ENCODE measurements around the gene ATP5MK. TPM values are rescaled to one million over a fixed set of nuclear protein-coding genes. Genes with fewer than 3 reads are reported as not detected.

ATP5MK gene
- total and polyA plus RNA-seq, 2 of the 8 experiments (the other 6 are each of a cell fraction or from before 2014, with no cell fraction given), result 280 to 312 TPM

- Histone ChIP-seq H3K27me3 (replicated peaks in 1 of 4; ENCODE audit: control insufficient read depth in 3 of 4, extremely low read depth in 1 of 4, insufficient read depth in 3 of 4, low read length in 3 of 4) (no peaks in the 10 kb centered on the region), H4K91ac (replicated peaks; ENCODE audit: insufficient read length, low read length) (no peak overlapping the region), H3K36me3 (ENCODE audit: control insufficient read depth in 2 of 4, insufficient read depth in 4 of 4, low read length in 3 of 4) (peaks cover 39 to 85% (median 75%) of the 10 kb centered on the region in 4 experiments), H2AFZ (ENCODE audit: low read length) (no peak overlapping the region), H3K56ac (replicated peaks; ENCODE audit: insufficient read length, low read depth, low read length) (no peak overlapping the region), H3K14ac (ENCODE audit: insufficient read length) (no peak overlapping the region), H2BK15ac (ENCODE audit: low read length) (no peak overlapping the region), H3K79me1 (ENCODE audit: low read depth, low read length) (no peaks in the 10 kb centered on the region; the same call in 1 of the 2 replicates), H4K5ac (ENCODE audit: insufficient read length, low read depth, low read length) (no peak overlapping the region), H2BK12ac (ENCODE audit: low read depth, low read length) (no peak overlapping the region), H2AK5ac (ENCODE audit: low read depth, low read length) (no peak overlapping the region), H3K27ac (ENCODE audit: low read depth, low read length) (no peak overlapping the region), H2BK120ac (replicated peaks; ENCODE audit: low read depth, low read length) (no peak overlapping the region), H3K23ac (ENCODE audit: insufficient read length) (no peak overlapping the region), H3K4me1 (replicated peaks in 1 of 4; ENCODE audit: control insufficient read depth in 3 of 4, insufficient read depth in 4 of 4, low read length in 3 of 4) (no peaks in the 10 kb centered on the region), H4K20me1 (replicated peaks in 1 of 2; ENCODE audit: control insufficient read depth in 1 of 2, insufficient read depth in 2 of 2, low read length in 2 of 2) (peaks cover 0 to 6% of the 10 kb centered on the region in 2 experiments), H4K8ac (ENCODE audit: extremely low read depth, insufficient read depth, low read length) (no peak overlapping the region), H2BK5ac (ENCODE audit: low read depth, low read length) (no peak overlapping the region), H3K23me2 (ENCODE audit: low read depth, low read length) (no peaks in the 10 kb centered on the region), H3K4ac (replicated peaks; ENCODE audit: insufficient read length, low read depth, low read length) (no peak overlapping the region), H3K18ac (ENCODE audit: extremely low read depth, low read length) (no peak overlapping the region), H3K4me3 (ENCODE audit: extremely low read depth in 1 of 4, insufficient read depth in 2 of 4, low read depth in 3 of 4, low read length in 4 of 4) (no peak overlapping the region), H3K4me2 (ENCODE audit: insufficient read depth in 1 of 2, low read depth in 2 of 2, low read length in 2 of 2) (no peak overlapping the region), H3K9ac (replicated peaks in 1 of 4; ENCODE audit: extremely low read depth in 1 of 4, low read depth in 3 of 4, low read length in 3 of 4) (no peak overlapping the region), H2BK20ac (ENCODE audit: low read length) (no peak overlapping the region), H3K9me3 (ENCODE audit: insufficient read depth in 2 of 2, low read depth in 1 of 2, low read length in 1 of 2) (no peaks in the 10 kb centered on the region), H3K79me2 (ENCODE audit: control insufficient read depth in 1 of 2, insufficient read depth in 2 of 2, low read length in 2 of 2) (no peaks in the 10 kb centered on the region)
- ChIA-PET CTCF (ENCODE audit: partially characterized antibody) (interaction anchor here (0.8 to 4.3 kb wide), 8 partner anchors 10 to 120 kb away, joined by 3 to 21 read pairs (median 3); partner anchors contain the start of gene CALHM3), POLR2A (ENCODE audit: partially characterized antibody) (interaction anchor here (0.9 to 1.3 kb wide), 2 partner anchors 9 to 32 kb away, joined by 3 to 4 read pairs; no protein-coding TSS in a partner anchor)
- 94% methylated on average over 23 of the region's 23 CpGs; no CpG with 5 or more reads in 1 of the 2 experiments for WGBS, 2 experiments (ENCODE audit: extremely low coverage in 1 of 2, insufficient coverage in 1 of 2, insufficient read length in 1 of 2, insufficient replicate concordance in 2 of 2, low coverage in 1 of 2, low lambda C conversion rate in 2 of 2, missing lambda C conversion rate in 1 of 2)
- FAIRE-seq, result no peak
- no peak for DNase-seq (ENCODE audit: low read depth in 1 of 2, low spot score in 2 of 2)
- TF ChIP-seq SP1 (IDR thresholded peaks at IDR 0.05; ENCODE audit: low read depth, low read length), result no peak
- TF ChIP-seq POLR2A (IDR thresholded peaks at IDR 0.05; ENCODE audit: control extremely low read depth in 1 of 2, low read depth in 2 of 2, low read length in 2 of 2), result no peak
- no peak for TF ChIP-seq HDAC6 (IDR thresholded peaks at IDR 0.05; ENCODE audit: low read depth, low read length)
- TF ChIP-seq POU5F1 (IDR thresholded peaks at IDR 0.05; ENCODE audit: low read depth, low read length), result no peak
- TF ChIP-seq RFX5 (IDR thresholded peaks at IDR 0.05; ENCODE audit: borderline replicate concordance, low read depth, low read length), result no peak
- TF ChIP-seq SP2 (IDR thresholded peaks at IDR 0.05; ENCODE audit: low read length), result no peak
- TF ChIP-seq EZH2 (IDR thresholded peaks at IDR 0.05; ENCODE audit: low read depth, low read length, severe bottlenecking), result no peak
- no peak for TF ChIP-seq MAFK (IDR thresholded peaks at IDR 0.05; ENCODE audit: low read depth, low read length)
- no peak for TF ChIP-seq JUN (IDR thresholded peaks at IDR 0.05; ENCODE audit: low read depth, low read length)
- TF ChIP-seq SIRT6 (IDR thresholded peaks at IDR 0.05; ENCODE audit: low read length), result no peak
Measured at GRCh38 chr10:103443475-103444185, 47.4 kb upstream of the ATP5MK start.

Data from H1 (cell line).